Measurements from ENCODE around the gene RBM46.

RBM46 gene, protein sequence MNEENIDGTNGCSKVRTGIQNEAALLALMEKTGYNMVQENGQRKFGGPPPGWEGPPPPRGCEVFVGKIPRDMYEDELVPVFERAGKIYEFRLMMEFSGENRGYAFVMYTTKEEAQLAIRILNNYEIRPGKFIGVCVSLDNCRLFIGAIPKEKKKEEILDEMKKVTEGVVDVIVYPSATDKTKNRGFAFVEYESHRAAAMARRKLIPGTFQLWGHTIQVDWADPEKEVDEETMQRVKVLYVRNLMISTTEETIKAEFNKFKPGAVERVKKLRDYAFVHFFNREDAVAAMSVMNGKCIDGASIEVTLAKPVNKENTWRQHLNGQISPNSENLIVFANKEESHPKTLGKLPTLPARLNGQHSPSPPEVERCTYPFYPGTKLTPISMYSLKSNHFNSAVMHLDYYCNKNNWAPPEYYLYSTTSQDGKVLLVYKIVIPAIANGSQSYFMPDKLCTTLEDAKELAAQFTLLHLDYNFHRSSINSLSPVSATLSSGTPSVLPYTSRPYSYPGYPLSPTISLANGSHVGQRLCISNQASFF

DNA sequence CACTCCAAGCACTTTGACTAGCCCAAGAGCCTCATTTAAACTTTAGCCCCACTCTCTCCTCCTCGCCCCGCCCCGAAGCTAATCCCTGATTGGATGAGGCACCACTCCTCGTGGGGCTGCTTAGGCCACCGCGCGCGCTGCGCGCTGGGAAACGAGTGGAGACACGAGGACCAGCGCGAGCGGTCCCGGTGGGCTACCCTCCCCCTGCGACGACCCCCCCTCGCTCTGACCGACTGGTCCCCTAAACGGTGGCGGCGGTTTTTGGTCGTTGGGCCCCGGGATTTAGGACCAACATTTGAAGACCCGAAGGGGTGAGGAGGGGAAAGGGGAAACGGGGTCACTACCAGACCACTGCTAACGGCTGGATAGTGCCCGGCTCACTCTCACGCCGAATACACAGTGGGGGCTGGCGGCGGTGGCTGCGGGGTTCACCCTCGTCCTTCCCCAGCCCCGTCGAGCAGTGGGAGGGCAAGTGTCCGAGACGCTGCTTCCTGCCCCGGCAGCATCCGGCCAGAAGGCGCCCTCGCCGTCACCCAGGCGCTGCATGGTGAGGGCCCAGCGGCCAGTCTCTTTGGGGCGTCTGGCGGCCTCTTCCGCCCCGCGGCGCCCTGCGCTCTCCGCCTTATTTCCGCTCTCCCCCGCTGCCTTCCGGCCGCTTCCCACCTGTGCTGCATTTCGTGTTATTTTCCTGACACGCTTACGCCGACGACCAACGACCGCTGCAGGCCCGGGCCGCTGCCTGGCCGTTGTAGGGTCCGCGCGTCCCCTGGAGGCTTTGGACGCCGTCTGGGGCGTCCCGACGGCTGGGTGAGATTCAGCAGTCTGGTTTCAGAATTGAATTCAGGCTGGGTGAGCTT lies at the start of gene RBM46:
Gene RBM46, plus strand, starts transcription at position 147 of the 857 bp plus-strand sequence. CDS start 15,481 bp downstream, outside the sequence.
- DNase-seq, result no peak

DNA sequence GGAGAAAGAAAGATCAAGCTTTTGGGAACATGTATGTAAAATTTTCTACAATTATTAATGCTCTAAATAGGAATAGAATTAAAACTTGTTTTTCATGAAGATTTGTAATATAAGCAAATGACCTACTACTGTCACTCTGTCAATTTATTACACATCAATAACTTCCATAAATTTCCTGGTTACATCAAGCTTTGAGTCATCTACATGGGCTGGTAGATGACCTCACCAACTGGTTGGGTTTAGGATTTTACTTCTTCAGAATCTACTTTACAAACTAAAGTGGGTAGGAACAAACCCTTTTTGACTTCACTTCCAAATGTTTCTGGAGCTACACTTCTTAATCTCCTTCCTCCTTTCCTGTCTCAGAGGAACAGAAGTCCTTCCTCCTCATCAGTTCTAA lies 49.3 kb upstream of the RBM46 start:
- DNase-seq, result no peak

DNA sequence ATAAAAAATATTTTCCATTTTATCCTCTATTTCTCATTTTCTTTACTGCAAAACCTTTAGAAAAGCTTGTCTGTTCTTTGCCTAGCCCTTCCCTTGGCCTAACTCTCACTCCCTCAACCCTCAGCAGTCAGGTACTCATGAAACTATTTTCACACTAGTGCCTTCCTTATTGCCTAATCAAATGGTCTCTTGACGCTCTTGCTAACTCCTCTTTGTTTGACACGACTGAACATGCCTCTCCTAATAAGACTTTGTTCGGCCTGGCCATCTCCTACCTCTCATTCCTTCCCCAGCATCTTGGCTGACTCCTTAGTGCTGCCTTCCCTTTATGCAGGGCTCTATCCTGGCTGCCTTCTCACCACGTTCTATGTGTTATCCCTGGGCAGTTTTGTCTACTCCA lies 48.4 kb upstream of the RBM46 start:
- no peak for DNase-seq

DNA sequence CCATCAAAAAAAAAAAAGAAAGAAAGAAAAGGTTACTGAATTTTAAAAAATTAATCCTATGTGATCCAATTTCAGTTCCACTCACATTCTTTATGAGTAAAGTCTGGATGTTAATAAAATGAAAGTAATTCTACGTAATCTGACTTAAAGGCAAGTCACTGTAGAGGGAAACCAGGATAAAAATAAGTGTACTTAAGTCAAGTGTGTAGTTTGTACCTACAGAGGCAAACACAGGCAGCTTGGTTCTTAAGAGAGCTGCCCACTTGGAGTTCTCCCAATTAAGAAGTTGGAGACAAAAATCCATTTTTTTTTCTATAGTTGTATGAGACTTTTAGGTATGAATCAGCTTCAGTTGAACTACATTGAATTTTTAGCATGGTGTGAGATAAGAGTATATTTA lies 44.3 kb upstream of the RBM46 start:
- DNase-seq, result no peak

DNA sequence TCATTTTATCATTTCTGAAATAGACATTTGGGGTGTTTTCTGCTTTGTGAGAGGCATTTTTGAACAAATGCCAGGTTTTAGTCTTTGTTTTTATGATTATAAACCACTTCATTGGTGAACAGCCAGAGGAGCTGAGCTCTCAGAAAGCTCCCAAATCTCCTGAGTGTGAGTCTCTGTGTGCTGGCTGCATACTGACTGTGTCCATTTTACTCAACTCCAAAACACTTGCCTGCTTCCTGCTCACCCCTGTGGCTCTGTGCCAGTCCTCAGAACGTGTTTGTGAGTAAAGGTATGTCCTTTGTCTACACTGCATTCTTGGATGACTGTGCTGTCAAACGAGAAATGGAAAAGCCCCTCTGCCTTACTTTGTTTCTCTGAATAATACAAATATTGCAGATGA lies 42.6 kb upstream of the RBM46 start:
- no peak for DNase-seq

DNA sequence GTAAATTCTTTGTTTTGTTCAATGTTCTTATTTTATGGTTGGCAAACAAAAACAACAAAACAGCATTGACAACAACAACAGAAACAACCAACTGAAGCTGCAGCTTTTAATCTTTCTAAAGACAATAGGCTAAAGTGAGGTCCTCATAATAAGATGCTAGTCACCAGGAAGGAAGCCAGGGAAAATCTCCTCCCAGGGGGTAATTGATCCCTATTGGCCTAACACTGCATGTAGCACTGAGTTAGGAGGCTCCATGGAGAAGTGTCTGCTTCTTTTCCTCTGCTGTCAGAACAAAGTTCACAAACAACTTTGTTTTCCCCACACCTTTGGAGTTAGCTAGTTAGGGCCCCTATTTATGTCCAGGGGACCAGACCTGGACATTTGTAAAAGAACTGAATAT lies 42.0 kb upstream of the RBM46 start:
- no peak for DNase-seq

DNA sequence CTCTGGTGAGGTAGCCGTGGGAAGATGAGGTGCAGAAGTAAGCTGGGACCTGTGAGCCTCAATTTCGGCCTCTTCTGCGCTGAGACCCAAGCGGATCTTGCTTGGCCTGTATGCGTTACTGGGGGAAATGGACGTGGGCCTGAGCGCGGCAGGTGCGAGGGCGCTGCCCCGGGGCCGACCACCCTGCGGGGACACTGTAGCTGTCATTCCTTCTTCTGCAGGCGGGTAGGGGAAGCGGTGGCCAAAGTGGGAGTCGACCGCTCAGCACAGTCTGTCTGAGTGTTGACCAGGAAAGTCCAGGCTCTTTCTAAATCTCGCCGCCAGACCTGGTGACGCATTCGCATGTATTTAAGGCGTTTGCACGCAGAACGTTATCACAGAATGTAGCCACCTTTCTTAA lies 40.6 kb upstream of the RBM46 start:
- no peak for DNase-seq

DNA sequence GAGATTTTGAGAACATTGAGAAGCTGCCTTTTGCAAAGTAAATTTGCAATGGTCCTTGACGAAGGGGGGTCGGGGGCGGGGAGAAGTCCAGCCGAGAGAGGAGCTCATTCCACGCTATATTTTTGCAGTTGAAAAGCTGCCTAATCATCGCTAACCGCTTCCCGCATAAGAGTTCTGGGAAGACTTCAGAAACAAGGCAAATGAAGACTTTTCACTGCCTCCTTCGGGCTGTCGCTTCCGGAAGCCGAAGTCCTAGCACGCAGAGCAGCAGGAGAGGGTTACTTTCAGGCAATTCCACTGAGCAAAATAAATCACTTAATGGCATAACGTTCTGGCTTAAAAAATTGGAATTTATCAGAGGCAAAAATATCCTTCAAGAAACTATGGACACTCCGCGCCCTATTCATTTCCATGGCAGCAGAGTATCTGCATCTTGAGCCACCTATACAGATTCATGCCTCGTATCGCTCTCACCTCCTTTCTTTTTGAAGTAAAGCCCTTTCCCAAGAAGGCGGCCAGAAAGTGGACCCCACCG lies 39.9 kb upstream of the RBM46 start:
- no peak for DNase-seq

DNA sequence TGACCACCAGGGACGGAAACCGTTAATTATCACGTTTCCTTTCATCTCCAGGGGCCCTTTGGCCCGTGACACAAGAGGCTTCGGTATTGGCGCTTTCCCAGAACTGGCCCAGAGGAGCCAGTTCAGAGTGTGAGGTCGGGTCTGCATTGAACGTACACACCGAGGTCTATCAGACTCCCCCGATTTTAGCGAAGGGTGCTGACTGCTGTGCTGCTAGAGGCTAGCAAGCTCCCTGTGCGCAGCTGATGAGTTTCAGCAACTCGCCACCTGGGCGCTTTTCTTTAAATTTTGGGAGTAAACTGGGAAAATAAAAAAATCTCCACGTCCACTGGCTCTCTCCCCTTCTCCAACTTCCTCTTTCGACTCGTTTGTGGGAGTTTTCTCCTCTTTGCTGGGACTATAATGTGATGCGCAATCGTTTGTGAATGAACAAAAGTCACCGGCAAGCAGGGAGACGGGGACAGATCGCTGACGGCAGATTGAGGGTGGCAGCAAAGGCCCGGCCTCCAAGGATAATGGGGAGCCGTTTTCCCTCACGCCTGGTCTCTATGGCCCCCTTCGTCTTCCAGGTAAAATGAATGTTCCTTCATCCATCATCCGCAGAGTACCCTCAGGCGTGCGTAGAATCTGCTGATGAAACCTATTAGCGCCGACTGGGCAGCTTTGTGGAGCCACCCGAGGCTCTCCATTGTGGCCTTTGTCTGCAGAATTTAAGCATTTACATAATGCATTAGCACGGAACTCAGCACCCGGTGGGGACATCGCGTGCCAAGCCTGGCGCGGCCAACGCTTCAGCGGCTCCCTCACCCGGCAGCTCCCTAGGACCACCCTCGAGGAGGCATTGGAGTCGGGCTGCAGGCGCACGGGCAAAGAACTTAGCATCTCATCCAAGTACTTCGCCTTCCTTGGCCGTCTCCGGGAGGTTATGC lies 38.9 kb upstream of the RBM46 start:
- no peak for DNase-seq

DNA sequence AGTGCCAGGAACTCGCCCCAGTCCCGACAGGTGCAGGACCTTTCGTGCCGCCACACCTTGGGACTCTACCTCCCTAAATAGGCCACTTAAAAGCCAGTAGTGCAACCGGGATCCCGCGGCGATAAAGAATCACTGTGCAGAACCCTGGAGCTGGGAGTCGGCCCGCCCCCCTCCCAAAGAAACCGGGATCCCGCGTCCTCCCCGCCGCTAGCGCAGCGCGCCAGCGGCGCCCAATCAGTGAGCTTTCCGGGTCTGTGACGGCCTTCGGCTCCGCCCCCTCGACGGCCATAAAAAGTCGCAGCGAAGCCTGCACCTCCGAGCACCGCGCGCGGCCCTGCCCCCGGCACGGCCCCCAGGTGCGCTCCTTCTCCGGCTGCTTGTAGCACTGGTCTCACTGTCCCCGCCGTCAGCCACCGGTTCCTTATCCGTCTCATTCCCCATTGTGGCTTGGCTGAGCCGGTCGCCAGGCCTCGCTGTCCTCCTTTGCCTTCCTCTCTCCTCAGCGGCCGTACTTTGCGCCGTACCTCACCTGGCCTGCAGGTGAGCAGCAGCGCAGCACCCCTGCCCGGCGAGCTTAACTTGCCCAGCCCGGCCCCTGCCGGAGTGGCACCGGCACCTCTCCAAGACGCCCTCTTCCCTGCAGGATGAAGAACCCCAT lies 37.3 kb upstream of the RBM46 start, which contains the start of gene LRAT:
Gene LRAT, plus strand, starts transcription at position 318 of the 658 bp plus-strand sequence. Its CDS starts 327 bp downstream, at position 645.
- peak; percentile 30 for DNase-seq

DNA sequence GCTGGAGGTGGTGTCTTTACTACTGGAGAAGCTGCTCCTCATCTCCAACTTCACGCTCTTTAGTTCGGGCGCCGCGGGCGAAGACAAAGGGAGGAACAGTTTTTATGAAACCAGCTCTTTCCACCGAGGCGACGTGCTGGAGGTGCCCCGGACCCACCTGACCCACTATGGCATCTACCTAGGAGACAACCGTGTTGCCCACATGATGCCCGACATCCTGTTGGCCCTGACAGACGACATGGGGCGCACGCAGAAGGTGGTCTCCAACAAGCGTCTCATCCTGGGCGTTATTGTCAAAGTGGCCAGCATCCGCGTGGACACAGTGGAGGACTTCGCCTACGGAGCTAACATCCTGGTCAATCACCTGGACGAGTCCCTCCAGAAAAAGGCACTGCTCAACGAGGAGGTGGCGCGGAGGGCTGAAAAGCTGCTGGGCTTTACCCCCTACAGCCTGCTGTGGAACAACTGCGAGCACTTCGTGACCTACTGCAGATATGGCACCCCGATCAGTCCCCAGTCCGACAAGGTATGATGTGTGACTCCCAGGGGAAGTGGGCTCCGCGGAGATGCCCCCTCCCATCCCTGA lies 36.6 kb upstream of the RBM46 start:
- no peak for DNase-seq

DNA sequence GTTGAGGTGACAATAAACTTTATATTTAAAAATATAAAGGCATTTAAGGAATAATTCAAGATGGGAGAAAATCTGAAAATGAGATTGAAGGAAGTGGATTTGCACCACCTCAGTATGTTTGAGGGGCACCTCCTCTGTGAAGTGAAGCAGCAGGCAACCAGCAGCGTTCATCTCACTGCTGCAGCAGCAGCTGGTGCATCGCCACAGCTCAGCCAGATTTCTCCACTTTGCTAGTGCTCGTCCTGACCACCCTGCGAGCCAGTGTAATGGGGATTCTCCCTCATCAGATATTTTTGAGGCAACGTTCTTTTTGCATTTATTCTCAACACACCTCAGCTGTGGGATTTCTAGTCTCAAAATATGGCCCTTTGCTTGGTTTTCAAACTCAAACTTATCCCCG lies 23.4 kb upstream of the RBM46 start:
- no peak for DNase-seq

DNA sequence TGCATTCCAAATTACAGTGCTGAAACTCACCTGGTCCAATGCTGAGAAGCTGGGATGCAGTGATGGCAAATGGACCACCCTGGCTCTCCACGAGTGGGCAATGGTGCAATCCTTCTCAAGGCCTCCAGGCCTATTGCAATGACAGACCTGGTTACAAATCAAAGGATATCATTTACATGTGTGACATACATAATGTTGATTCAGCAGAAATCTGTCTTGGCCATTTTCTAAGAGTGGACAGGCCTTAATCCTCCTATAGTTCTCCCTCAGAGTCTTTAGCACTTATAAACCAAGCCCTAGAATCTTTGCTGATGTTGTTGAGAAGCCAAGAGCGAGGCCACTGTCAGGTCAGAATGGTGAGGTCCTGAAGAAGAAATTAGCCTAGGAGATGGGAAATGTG lies 20.2 kb upstream of the RBM46 start:
- DNase-seq, result no peak

DNA sequence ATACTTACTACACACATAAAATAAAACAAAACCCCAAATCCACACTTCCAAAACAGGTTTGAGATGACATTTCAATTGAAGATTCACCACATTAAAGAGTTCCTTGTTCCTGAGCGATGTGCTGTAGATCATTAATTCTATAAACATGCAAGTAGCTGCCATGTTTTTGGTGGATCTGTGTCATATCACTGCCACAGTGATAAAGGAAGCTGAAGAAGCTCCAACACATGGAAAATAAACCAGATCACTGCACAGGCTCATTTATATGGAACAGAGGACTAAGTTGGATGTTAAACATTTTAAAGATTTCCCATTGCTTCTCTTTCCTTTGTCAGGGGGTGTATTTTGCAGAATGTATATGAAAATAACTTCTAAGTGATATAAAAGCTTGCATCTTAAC lies 2.8 kb upstream of the RBM46 start:
- no peak for DNase-seq

DNA sequence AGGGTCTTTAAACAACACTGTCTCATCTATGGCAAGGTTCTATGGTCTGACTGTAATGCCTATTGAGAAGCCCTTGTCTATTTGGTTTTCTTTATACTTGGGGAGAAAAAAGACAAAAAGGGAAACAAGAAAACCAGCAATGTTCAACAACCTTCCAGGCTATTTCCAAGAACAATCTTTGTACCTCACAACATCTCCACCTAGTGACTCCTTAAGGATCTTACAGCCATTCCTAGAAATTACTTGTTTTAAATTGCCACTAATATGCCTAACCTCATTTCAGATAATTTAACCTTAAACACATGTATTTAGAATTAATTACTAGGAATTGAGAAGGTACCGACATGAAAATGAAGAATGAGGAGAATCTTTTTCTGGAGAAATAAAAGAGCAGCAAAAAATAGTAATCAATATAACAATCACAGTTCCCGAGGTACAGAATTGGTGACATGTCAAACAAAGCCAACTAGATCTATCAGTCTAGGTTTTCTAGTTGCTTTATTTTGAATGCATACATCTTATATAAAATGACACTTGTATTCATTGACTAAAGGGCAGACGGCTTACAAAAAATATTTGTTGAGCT lies 1.6 kb upstream of the RBM46 start:
- DNase-seq, result no peak

DNA sequence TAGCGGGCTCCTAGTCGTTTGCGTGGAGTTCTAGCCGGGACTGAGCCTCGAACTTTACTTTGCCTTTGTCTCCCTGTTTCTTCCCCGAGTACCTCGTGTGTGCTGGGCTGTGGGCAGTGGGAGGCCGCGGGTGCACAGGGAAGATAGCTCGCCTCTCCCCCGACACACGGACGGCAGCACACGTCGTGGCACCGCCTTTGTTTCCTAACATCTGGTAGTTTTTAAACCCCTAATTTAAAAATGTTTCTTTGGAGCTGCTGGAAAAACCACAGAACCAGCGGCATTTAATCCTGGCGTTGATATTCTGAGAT lies 866 bp downstream of the RBM46 start:
- no peak for DNase-seq

DNA sequence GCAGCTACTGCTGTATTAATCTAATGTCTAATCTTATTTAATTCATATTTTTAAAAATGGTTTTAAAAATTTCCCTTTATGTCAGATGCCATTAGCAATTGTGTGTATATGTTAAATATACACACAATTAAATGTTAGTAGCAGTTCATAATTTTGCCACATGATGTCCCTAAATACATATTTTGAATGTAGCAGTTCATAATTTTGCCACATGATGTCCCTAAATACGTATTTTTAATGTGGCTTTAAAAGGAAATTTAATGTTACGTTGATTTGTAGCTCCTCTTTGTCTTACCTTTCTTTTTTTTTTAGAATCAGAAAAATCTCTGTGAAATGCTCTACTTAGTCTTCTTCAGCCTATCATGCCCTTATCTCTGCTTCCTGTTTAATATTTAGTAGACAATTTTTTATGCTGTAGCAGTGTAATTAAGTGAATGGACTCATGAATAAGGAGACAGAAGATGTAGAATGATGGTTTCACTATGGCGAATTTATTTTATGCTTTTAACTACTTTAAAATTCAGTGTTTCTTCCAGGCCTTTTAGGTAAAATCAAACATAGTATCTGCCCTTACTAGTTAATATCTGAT lies 26.1 kb downstream of the RBM46 start:
- peak; percentile 3 for DNase-seq

DNA sequence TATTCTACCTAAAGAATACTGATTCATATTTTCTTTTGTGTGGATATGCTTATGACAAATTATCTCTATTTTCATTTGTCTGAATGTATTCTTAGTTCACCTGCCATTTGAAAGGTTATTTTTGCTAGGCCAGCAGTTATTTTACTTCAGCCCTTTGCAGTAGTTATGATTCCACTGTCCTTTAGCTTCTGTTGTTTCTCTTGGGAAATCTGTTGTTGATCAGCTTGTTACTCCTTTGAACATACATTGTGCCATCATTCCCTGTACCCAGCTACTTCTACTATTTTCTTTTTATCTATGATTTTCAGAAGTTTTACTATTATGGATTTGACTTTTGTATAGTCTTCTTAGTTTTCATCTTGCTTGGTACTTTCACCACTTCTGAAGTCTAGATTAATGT lies 37.2 kb downstream of the RBM46 start:
- DNase-seq, result no peak

DNA sequence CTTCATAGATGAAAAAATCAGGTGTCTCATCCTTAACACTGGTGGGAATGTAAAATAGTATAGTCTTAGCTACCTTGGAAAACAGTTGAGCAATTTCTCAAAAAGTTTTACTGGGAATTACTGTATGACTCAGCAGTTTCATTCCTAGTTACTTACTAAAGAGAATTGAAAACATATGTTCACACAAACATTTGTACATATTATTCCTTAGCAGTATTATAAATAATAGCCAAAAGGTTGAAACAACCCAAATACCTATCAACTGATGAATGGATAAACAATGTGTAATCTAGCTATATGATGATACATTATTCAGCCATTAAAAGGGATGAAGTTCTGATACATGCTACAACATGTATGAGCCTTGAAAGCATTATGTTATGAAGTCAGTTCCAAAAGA lies 41.7 kb downstream of the RBM46 start:
- DNase-seq, result no peak

DNA sequence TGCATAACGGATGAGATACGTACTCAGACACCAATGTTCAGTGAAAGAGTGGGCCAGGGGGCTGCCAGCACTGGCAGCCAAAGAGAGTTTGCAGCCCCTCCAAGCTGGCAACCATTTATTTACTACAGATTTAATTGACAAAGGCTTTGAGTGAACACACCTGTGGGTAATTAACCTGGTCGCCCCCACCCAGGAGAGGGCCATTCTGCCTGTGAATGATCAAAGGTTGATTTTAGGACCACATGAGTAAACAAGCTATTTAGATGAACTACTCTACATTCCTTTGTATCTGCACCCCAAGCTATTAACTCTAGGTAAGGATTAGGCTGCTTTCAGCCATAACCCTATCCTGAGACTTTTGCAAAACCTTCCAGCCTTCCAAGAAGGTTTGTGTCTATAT lies 55.0 kb downstream of the RBM46 start:
- no peak for DNase-seq

DNA sequence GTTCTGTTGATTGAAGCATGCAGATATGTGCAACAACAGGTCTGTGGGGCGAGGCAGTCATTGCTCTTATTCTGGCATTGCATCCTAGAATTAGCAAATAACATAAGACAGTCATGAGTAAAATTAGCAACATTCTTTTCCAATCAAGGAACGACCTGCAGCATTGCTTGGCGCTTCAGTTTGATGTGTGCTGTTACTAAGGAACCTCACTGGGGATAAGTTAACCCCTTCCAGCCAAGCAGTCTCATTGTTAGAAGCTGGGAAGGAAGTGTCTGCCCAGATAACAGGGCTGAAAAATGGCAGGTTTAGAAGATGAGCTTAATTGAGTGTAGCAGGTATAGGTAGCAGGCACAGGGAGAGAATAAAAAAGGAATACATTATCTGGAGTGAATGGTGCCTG lies 55.4 kb downstream of the RBM46 start:
- no peak for DNase-seq
